ENCODE results near the gene COL25A1. TPM values are rescaled to one million over a fixed set of nuclear protein-coding genes. Genes with fewer than 3 reads are reported as not detected.

Gene COL25A1
- total RNA-seq, 1 experiment from 2014 or later = not detected

GRCh38 chr4:109186458-109186945, 116.0 kb downstream of the COL25A1 start:
- BruUV-seq (replicated peaks) = no TSS peak
- TF ChIP-seq EZH2phosphoT487 (IDR thresholded peaks at IDR 0.05; ENCODE audit: borderline replicate concordance) (no peak), ELF1 (IDR thresholded peaks at IDR 0.05; ENCODE audit: borderline replicate concordance, low read depth) (no peak), POLR2AphosphoS5 (IDR thresholded peaks at IDR 0.05; ENCODE audit: low read depth, low read length) (no peak), SP1 (IDR thresholded peaks at IDR 0.05; ENCODE audit: low read depth) (no peak), FOSL1 (IDR thresholded peaks at IDR 0.05; ENCODE audit: low read depth) (no peak), RAD21 (IDR thresholded peaks at IDR 0.05; ENCODE audit: low read depth) (no peak), CEBPB (IDR thresholded peaks at IDR 0.05; ENCODE audit: low read depth) (no peak), JUND (IDR thresholded peaks at IDR 0.05) (no peak), SRF (IDR thresholded peaks at IDR 0.05; ENCODE audit: low read depth) (no peak), TCF7L2 (IDR thresholded peaks at IDR 0.05; ENCODE audit: borderline replicate concordance, extremely low read depth, insufficient read depth, insufficient read length) (no peak), EZH2 (IDR thresholded peaks at IDR 0.05) (no peak), EGR1 (IDR thresholded peaks at IDR 0.05; ENCODE audit: low read depth) (no peak), CTCF (IDR thresholded peaks at IDR 0.05 in 2 of 3, conservative IDR thresholded peaks at IDR 0.05 in 1 of 3; ENCODE audit: borderline replicate concordance in 1 of 3, insufficient read depth in 1 of 3, low read depth in 2 of 3, low read length in 2 of 3) (no peak), ZFX (IDR thresholded peaks at IDR 0.05) (no peak), REST (IDR thresholded peaks at IDR 0.05; ENCODE audit: low read depth) (no peak), POLR2A (IDR thresholded peaks at IDR 0.05; ENCODE audit: borderline replicate concordance, extremely low read depth, insufficient read depth, insufficient read length) (no peak), CBX3 (IDR thresholded peaks at IDR 0.05; ENCODE audit: low read depth) (no peak), ZNF274 (IDR thresholded peaks at IDR 0.05; ENCODE audit: low read depth, low read length) (no peak)
- TF ChIP-seq, protein P1, sequence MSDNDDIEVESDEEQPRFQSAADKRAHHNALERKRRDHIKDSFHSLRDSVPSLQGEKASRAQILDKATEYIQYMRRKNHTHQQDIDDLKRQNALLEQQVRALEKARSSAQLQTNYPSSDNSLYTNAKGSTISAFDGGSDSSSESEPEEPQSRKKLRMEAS (IDR thresholded peaks at IDR 0.05) = no peak
- TF ChIP-seq, protein P2, sequence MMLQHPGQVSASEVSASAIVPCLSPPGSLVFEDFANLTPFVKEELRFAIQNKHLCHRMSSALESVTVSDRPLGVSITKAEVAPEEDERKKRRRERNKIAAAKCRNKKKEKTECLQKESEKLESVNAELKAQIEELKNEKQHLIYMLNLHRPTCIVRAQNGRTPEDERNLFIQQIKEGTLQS (IDR thresholded peaks at IDR 0.05) = no peak
- RAD21 ChIA-PET (ENCODE audit: low non-redundant PET in 1 of 2, low total read pairs in 2 of 2, uncharacterized antibody in 2 of 2, unreplicated experiment in 2 of 2) = no interaction called here
- CTCF ChIA-PET = no interaction called here
- Histone ChIP-seq H3K4me2 (ENCODE audit: low read length) (no peak overlapping the region), H3K4me1 (ENCODE audit: control insufficient read depth in 1 of 2, insufficient read depth in 2 of 2, low read length in 2 of 2) (no peaks in the 10 kb centered on the region), H3K27ac (ENCODE audit: low read depth, low read length) (no peak overlapping the region), H4K20me1 (ENCODE audit: insufficient read depth) (no peaks in the 10 kb centered on the region), H3K9ac (ENCODE audit: low read length) (no peak overlapping the region), H3K36me3 (ENCODE audit: control insufficient read depth in 1 of 2, insufficient read depth in 2 of 2, low read length in 2 of 2) (no peaks in the 10 kb centered on the region), H3K4me3 (replicated peaks in 1 of 2; ENCODE audit: low read depth in 1 of 2, low read length in 2 of 2) (no peak overlapping the region), H3K9me2 (ENCODE audit: insufficient read depth) (no peaks in the 10 kb centered on the region), H3K79me2 (ENCODE audit: insufficient read depth, low read length) (no peaks in the 10 kb centered on the region), H2AFZ (ENCODE audit: low read depth, low read length, poor library complexity, severe bottlenecking) (no peak overlapping the region), H3K27me3 (ENCODE audit: insufficient read depth, low read length) (peaks cover 30% of the 10 kb centered on the region), H3K9me3 (ENCODE audit: control insufficient read depth in 1 of 2, insufficient read depth in 1 of 2, low read depth in 1 of 2, low read length in 2 of 2) (no peaks in the 10 kb centered on the region)
- intact Hi-C loops (cut with micrococcal nuclease) = no loop called here
- POLR2A ChIA-PET = no interaction called here
- DNase-seq (ENCODE audit: low read depth, low spot score) (no peak), ATAC-seq (no peak)
